Measurements from ENCODE around the gene SEC14L5.

SEC14L5 gene

GRCh38 chr16:5065813-5066212 lies 107.7 kb downstream of the SEC14L5 start, which contains the start of gene C16orf89:
TSS of gene C16orf89 (minus strand) at chr16:5065956. CDS start at chr16:5065908, 48 bp downstream.
- no peak within 1 kb of the TSS for H3K4me3 ChIP-seq (ENCODE audit: low read depth, low read length)
- no peak for TF ChIP-seq CTCF (IDR thresholded peaks at IDR 0.05; ENCODE audit: insufficient read depth, low read depth, low read length, missing control alignments)
- DNase-seq (ENCODE audit: low read depth): no peak

DNA sequence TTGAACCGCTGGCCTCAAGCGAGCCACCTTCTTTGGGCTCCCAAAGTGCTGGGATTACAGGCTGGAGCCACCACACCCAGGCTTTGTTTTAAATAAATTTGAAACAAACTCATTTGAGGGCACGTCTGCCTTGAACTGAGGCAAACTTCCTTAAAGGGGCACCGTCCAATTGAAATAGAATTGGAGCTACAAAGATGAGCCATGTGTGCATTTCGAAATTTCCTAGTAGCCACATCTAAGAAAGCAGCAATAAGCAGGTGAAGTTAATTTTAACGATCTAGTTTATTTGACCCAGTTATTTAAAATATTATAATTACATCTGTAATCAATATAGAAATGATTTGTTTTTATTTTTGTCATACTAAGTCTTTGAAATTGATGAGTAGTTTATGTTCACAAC lies 108.4 kb downstream of the SEC14L5 start:
- no peak for TF ChIP-seq CTCF (IDR thresholded peaks at IDR 0.05; ENCODE audit: insufficient read depth, low read depth, low read length, missing control alignments)
- no peak overlapping the region for H3K4me3 ChIP-seq (ENCODE audit: low read depth, low read length)
- DNase-seq (ENCODE audit: low read depth): no peak

All from GM12865 (cell line).